Measurements from ENCODE around the gene MIF.
"Not testable (repeated sequence)": the region's sequence is repeated elsewhere in the genome, so short reads cannot be mapped to it uniquely, and the experiment has no call there.

Gene MIF

DNA sequence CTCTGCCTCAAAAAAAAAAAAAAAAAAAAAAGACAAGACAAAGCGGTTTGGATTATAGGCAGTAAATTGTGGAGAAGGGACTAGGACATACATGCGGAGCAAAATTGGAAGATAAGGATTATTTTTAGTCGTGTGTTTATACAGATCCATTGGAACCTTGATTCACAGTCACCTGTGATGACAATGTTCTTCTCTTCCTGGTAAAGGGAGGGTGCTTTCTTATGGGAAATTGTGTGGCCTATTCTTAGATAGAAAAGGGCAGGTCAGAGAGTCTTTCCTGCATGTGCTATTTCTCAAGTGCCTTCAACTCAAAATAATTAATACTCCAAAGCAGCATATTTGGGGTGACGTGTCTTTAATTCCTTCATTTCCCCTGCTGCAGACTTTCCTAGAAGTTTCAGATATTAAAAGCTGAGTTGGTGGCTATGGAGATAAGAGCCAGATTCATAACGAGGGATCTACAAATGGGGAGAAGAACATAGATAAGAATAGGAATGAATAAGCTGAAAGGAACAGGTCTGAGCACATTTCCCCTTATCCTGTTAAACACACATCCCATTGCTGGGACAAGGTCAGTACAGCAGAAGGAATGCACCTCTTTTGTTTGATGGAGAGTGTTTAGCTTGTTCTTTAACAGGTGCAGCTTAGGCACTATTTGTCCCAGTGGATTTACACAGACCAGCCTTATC lies 44.3 kb downstream of the MIF start:
- FAIRE-seq: no peak

GRCh38 chr22:23939017-23939357 lies 44.8 kb downstream of the MIF start:
- DNase-seq (ENCODE audit: low spot score) (no peak), FAIRE-seq (no peak)

More for the DNA sequence above, 44.3 kb downstream of the MIF start:
- DNase-seq (ENCODE audit: low spot score): no peak

- not testable (repeated sequence) for DNase-seq (ENCODE audit: low spot score); FAIRE-seq
Observed at GRCh38 chr22:23940166-23940565, 46.0 kb downstream of the MIF start.
